GM19328 (cell line): ENCODE data around the gene OGFOD3.

Experiments used
- ATAC-seq: cut with Tn5 transposase; IDR thresholded peaks from one replicate; pipeline ENCODE4 v1.9.1; 2021; ENCODE audit warnings: mild to moderate bottlenecking, moderate library complexity; ENCODE audit not compliant: unreplicated experiment

Gene OGFOD3

GRCh38 chr17:82408938-82409318, 9.5 kb downstream of the OGFOD3 start:
- no peak for ATAC-seq

GRCh38 chr17:82408288-82408937, 10.0 kb downstream of the OGFOD3 start:
- no peak for ATAC-seq

DNA sequence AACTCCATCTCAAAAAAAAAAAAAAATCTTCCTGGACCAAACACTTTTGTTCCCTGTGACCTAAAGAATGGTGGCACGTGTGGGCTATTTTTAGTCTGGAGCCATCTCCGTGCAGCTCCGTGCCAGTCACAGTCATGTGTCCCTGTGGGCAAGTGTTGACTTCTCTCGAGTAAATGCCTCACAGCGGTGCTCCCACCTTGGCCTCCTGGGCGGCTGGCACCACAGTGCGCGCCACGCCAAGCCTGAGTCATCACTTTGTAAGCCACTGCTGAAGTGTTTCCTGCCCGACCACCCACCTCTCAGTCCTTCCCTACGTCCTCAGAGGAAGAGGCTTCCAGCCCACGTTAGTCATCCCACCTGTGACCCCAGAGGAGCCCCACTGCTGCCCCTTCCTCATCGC, 11.1 kb downstream of the OGFOD3 start:
- ATAC-seq, result no peak

DNA sequence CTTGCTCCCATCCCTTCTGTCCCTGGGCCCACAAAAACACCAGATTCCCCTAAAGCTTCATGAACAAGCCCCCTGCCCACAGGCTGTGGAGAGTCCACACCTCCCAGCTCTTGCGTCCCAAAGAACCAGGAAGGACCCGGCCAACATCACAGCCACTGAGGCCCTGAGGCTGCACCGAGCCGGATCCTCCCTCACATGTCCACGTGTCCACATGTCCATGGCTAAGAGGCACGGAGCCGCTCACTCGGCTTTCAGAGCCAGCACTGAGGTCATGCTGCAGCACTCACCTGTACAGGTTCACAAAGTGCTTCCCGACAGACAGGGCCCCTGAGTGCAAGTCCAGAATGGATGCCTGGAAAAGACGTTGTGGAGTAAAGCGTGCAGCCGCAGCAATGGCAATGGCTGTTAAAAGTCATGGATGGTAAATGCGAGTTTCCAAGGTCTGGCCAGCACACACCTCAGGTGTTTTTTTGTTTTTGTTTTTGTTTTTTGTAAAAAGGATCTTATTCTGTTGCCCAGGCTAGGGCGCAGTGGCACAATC, 12.2 kb downstream of the OGFOD3 start:
- ATAC-seq, result no peak

- ATAC-seq, result no peak
Measured at GRCh38 chr17:82405051-82405450, 13.3 kb downstream of the OGFOD3 start.

- ATAC-seq, result no peak
Measured at GRCh38 chr17:82403662-82404660, 14.4 kb downstream of the OGFOD3 start.

DNA sequence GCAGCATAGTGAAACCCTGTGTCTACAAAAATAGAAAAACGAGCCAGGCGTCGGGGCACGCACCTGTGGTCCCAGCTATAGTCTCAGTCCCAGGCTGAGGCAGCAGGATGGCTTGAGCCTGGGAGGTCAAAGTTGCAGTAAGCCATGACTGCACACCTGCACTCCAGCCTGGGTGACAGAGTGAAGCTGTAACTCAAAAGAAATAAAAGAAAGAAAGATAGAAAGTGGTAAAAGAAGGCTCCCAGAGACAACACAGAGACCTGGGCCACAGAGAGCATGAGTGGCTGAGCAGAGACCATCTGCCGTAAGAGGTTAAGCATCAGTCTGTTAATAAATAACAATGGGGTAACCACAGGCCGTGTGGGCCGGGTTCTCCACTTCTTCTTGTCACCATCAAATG, 15.5 kb downstream of the OGFOD3 start:
- ATAC-seq, result no peak

DNA sequence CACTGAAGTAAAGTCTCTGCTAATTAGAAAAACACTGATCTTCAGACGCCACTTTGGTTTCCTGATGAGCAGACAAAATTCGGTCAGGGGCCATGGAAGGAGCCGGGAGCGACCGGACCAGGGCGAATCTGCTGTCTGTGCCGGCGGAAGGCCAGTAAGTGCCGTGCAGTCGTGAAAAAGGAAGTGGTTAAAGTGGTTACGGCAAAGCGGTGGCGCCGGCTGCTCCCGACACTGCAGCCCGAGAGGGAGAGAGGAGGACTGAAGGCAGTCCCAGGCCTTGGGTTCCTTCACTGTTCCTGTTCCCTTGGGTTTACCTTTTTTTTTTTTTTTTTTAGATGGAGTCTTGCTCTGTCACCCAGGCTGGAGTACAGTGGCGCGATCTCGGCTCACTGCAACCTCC, 17.6 kb downstream of the OGFOD3 start:
- ATAC-seq, result no peak

- no peak for ATAC-seq
Measured at GRCh38 chr17:82400206-82400605, 18.2 kb downstream of the OGFOD3 start.

DNA sequence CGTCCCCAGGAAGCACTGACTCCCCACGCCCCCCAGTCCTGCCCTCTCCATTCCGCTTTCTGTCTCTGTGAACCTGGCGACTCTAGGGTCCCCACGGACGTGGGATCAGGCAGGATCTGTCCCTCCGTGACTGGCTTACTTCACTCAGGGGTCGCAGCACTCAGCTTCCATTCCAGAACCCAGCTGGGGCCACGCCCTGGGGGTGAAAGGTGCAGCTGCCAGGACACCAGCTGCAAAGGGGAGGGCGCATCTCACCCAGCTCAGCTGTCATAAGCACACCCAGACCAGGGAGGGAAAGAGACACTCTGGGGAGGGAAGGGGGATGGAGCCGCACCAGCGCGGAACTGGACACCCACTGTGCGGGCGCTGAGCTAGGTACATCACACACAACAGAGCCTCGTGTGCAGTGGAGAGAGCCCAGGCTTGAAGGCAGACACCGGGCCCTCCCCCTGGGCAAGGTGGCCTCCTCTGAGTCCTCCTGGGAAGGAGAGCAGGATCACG, 18.7 kb downstream of the OGFOD3 start:
- ATAC-seq, result no peak

DNA sequence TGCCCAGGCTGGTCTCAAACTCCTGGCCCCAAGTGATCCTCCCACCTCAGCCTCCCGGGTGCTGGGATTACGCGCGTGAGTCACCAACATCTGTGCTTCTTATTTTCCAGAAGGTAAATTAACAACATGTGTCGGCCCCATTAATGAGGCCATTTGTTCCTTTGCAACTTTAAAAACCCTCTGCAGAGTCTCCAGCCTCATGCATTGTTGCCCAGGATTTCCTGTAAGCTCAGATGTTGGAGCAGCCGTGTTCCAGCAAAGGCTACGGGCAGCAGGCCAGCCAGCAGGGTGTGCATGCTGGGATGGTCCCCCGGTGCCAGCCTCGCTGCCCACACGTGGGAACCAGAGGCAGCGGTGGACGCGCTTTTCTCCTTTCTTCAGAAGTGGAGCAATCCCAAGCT, 19.3 kb downstream of the OGFOD3 start:
- no peak for ATAC-seq

- ATAC-seq, result no peak
Measured at GRCh38 chr17:82397449-82398335, 20.7 kb downstream of the OGFOD3 start.

- ATAC-seq, result no peak
Measured at GRCh38 chr17:82396601-82397435, 21.6 kb downstream of the OGFOD3 start.

- ATAC-seq, result no peak
Measured at GRCh38 chr17:82394278-82394677, 24.1 kb downstream of the OGFOD3 start.

DNA sequence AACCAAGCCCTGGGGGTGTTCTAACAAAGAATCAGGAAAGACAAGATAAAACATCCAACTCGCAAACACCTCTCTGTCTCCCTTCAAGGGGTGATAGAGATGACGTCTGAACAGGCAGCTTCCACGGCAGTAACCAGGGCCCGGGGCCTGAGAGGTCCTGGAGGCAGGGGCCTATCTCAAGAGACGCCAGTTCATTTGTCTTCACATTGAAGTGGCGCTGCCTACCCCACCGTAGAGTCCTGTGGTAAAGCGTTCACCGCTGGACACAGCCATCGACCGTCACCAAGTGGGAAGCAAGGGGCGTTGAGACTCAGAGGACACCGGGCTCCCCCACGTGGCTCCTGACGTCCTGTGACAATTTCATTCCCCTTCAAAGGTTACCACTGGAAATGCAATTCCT, 25.4 kb downstream of the OGFOD3 start:
- ATAC-seq, result no peak

DNA sequence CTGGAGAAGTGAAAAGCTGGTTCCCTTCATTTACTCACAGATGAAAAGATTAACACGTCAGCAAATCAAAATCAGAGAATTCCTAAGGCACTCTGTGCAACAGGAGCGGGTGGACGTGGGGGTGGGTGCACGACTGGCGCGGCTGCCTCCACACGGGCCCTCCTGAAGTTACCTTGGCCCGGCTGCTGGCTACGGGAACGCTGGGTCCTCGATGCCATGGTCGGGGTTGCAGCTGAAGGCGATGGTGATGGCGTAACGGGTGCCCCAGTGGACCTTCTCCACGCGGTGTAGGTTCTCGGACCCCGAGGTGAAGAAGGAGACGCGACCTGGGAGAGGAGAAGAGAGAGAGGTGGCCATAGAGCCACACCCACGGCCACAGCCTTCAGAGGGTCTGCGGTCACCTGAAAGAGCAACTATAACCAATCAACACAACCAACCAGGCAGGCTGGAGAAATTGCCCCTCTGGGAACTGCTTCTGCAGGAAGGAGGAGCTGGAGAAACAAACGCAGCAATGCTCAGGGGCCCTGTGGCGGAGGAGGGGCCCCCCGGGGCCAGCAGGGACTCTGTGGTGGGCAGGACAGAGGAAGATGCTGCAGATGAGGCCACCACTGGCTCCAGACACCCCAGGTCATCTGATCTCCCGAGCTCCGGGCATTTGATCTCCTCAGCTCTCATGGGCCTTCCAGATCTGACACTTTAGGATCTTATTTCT, 26.0 kb downstream of the OGFOD3 start:
- ATAC-seq, result no peak

GRCh38 chr17:82391496-82392066, 26.8 kb downstream of the OGFOD3 start:
- ATAC-seq, result no peak

DNA sequence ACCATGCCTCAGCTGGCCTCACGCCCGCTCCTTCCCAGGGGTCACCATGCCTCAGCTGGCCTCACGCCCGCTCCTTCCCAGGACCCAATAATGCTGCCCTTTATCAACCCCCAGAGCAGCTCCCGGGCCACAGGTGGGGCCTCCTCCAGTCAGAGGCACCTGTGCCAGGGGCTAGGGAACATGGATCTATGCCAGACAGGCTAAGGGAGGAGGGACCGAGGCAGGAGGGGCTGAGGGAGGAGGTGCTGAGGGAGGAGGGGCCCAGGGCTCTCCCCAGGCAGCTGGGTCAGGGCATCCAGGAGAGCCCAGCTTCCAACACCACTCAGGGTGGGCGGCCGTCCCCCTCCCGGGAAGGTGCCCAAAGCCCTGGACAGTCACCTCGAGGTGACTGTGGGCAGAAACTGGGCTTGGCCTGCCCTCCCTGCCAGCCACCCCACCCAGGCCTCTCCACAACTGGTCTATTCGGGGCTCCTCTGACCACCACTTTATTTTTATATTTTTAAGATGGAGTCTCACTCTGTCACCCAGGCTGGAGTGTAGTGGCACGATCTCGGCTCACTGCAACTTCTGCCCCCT, 27.4 kb downstream of the OGFOD3 start:
- ATAC-seq, result no peak
